ENCODE results near the gene ELOVL7. TPM values are rescaled to one million over a fixed set of nuclear protein-coding genes. Genes with fewer than 3 reads are reported as not detected.

Gene ELOVL7
- total and polyA plus RNA-seq, 2 donors (not counting 3 experiments of a cell fraction or from before 2014, with no cell fraction given), result 0.01 to 0.09 TPM

GRCh38 chr5:60754495-60754894 is 89.6 kb downstream of the ELOVL7 start:
- ChIA-PET POLR2A (no interaction called here), CTCF (no interaction called here)
- Histone ChIP-seq H3K4me1 (ENCODE audit: control insufficient read depth, extremely low read depth, insufficient read depth, low read length) (no peaks in the 10 kb centered on the region), H2AFZ (ENCODE audit: low read depth, low read length) (no peak overlapping the region), H3K27me3 (ENCODE audit: control insufficient read depth in 2 of 2, insufficient read depth in 2 of 2, low read length in 2 of 2) (peaks cover 0 to 9% of the 10 kb centered on the region in 2 experiments), H3K9me1 (replicated peaks; ENCODE audit: control insufficient read depth, extremely low read depth, insufficient read depth, low read length) (no peaks in the 10 kb centered on the region), H3K36me3 (ENCODE audit: control insufficient read depth in 2 of 2, extremely low read depth in 1 of 2, insufficient read depth in 2 of 2, low read length in 2 of 2) (no peaks in the 10 kb centered on the region), H3K9ac (replicated peaks; ENCODE audit: extremely low read depth, insufficient read depth, low read length) (no peak overlapping the region), H3K9me3 (replicated peaks; ENCODE audit: control insufficient read depth, insufficient read depth, low read length) (no peaks in the 10 kb centered on the region), H3K4me2 (ENCODE audit: insufficient read depth, low read length) (no peak overlapping the region), H3K4me3 (replicated peaks in 1 of 3; ENCODE audit: insufficient read depth in 1 of 3, low read depth in 1 of 3, low read length in 3 of 3) (no peak overlapping the region), H3K27ac (ENCODE audit: insufficient read depth, low read depth, low read length) (no peak overlapping the region), H3K79me2 (ENCODE audit: control insufficient read depth, insufficient read depth, low read length) (no peaks in the 10 kb centered on the region), H4K20me1 (replicated peaks; ENCODE audit: control insufficient read depth, extremely low read depth, insufficient read depth, low read length) (no peaks in the 10 kb centered on the region)
- intact Hi-C loops (cut with micrococcal nuclease) (no loop called here), dilution Hi-C loops (cut with MboI; ENCODE audit: extremely low pct_ligation_motif_present, low sequenced_read_pairs) (no loop called here)
- no peak for TF ChIP-seq POLR2AphosphoS5 (IDR thresholded peaks at IDR 0.05; ENCODE audit: insufficient read depth, low read depth, low read length)
- TF ChIP-seq CTCF (IDR thresholded peaks at IDR 0.05; ENCODE audit: extremely low read depth in 1 of 2, insufficient read depth in 1 of 2, low read depth in 1 of 2, low read length in 2 of 2), result no peak
- no peak for TF ChIP-seq MAX (IDR thresholded peaks at IDR 0.05; ENCODE audit: insufficient read depth, insufficient read length)
- no TSS peak for BruUV-seq (replicated peaks)
- DNase-seq (ENCODE audit: low read depth, low spot score) (no peak), FAIRE-seq (no peak)

GRCh38 chr5:60744682-60745081 is 99.4 kb downstream of the ELOVL7 start:
- Histone ChIP-seq H3K4me3 (replicated peaks in 1 of 3; ENCODE audit: insufficient read depth in 1 of 3, low read depth in 1 of 3, low read length in 3 of 3) (no peak overlapping the region), H3K9ac (replicated peaks; ENCODE audit: extremely low read depth, insufficient read depth, low read length) (no peak overlapping the region), H3K4me1 (ENCODE audit: control insufficient read depth, extremely low read depth, insufficient read depth, low read length) (no peaks in the 10 kb centered on the region), H4K20me1 (replicated peaks; ENCODE audit: control insufficient read depth, extremely low read depth, insufficient read depth, low read length) (no peaks in the 10 kb centered on the region), H3K79me2 (ENCODE audit: control insufficient read depth, insufficient read depth, low read length) (no peaks in the 10 kb centered on the region), H3K9me3 (replicated peaks; ENCODE audit: control insufficient read depth, insufficient read depth, low read length) (no peaks in the 10 kb centered on the region), H3K27ac (ENCODE audit: insufficient read depth, low read depth, low read length) (no peak overlapping the region), H3K4me2 (ENCODE audit: insufficient read depth, low read length) (no peak overlapping the region), H2AFZ (ENCODE audit: low read depth, low read length) (no peak overlapping the region), H3K9me1 (replicated peaks; ENCODE audit: control insufficient read depth, extremely low read depth, insufficient read depth, low read length) (no peaks in the 10 kb centered on the region), H3K36me3 (ENCODE audit: control insufficient read depth in 2 of 2, extremely low read depth in 1 of 2, insufficient read depth in 2 of 2, low read length in 2 of 2) (no peaks in the 10 kb centered on the region), H3K27me3 (ENCODE audit: control insufficient read depth in 2 of 2, insufficient read depth in 2 of 2, low read length in 2 of 2) (peaks cover 0 to under 1% of the 10 kb centered on the region in 2 experiments)
- FAIRE-seq (no peak), DNase-seq (ENCODE audit: low read depth, low spot score) (no peak)
- no peak for TF ChIP-seq MYC (IDR thresholded peaks at IDR 0.05; ENCODE audit: low read depth, low read length)
- TF ChIP-seq POLR2A (IDR thresholded peaks at IDR 0.05; ENCODE audit: low read depth, low read length), result no peak
- no peak for TF ChIP-seq GATA2 (IDR thresholded peaks at IDR 0.05; ENCODE audit: insufficient read depth, insufficient read length, low read depth, low read length)
- no peak for TF ChIP-seq EZH2 (IDR thresholded peaks at IDR 0.05; ENCODE audit: borderline replicate concordance, low read depth, low read length, severe bottlenecking)
- no peak for TF ChIP-seq MAX (IDR thresholded peaks at IDR 0.05; ENCODE audit: insufficient read depth, insufficient read length)
- no peak for TF ChIP-seq JUN (IDR thresholded peaks at IDR 0.05; ENCODE audit: borderline replicate concordance, insufficient read depth, insufficient read length, low read depth)
- TF ChIP-seq CTCF (IDR thresholded peaks at IDR 0.05; ENCODE audit: extremely low read depth in 1 of 2, insufficient read depth in 1 of 2, low read depth in 1 of 2, low read length in 2 of 2), result no peak
- no peak for TF ChIP-seq POLR2AphosphoS5 (IDR thresholded peaks at IDR 0.05; ENCODE audit: insufficient read depth, low read depth, low read length)
- no peak for TF ChIP-seq FOS (IDR thresholded peaks at IDR 0.05; ENCODE audit: borderline replicate concordance, insufficient read depth, low read length)
- CTCF ChIA-PET, result no interaction called here
- POLR2A ChIA-PET, result no interaction called here
- BruUV-seq (replicated peaks), result no TSS peak
- intact Hi-C loops (cut with micrococcal nuclease) (no loop called here), dilution Hi-C loops (cut with MboI; ENCODE audit: extremely low pct_ligation_motif_present, low sequenced_read_pairs) (no loop called here)
